OCI-LY7 (cell line): ENCODE results near the gene STXBP6. TPM values are rescaled to one million over a fixed set of nuclear protein-coding genes. Genes with fewer than 3 reads are reported as not detected.
"Not testable (repeated sequence)": the region's sequence is repeated elsewhere in the genome, so short reads cannot be mapped to it uniquely, and the experiment has no call there.

Source experiments
- BruUV-seq: library from RNA; stranded (reverse); fragments of 400-500 nt; replicated peaks from 2 replicates; lab custom pipeline; 2021; lab: Mats Ljungman, UMichigan
- CTCF ChIA-PET: fragments of 300-600 bp; sonication (Branson Sonifier 250); formaldehyde crosslinking; loops from one replicate; lab custom pipeline; 2022; ENCODE audit warnings: antibody characterized with exemption; ENCODE audit not compliant: unreplicated experiment; lab: Charles Lee
- POLR2A ChIA-PET: fragments of 300-600 bp; sonication (Branson Sonifier 250); formaldehyde crosslinking; loops from one replicate; lab custom pipeline; 2022; ENCODE audit warnings: antibody characterized with exemption; lab: Charles Lee
- DNase-seq: peaks from one replicate; pipeline ENCODE4 v3.0.0-alpha.2; 2015; ENCODE audit warnings: low spot score
- H2AFZ ChIP-seq: fragments of 200-600 bp; sonication (generic), shearing (Covaris generic); 2 replicates; pipeline ENCODE4 v1.6.1; 2014; ENCODE audit warnings: mild to moderate bottlenecking, antibody characterized with exemption, low read length, moderate library complexity
- H3K27ac ChIP-seq: fragments of 200-600 bp; sonication (generic); 2 replicates; pipeline ENCODE4 v1.5.1; 2014; ENCODE audit warnings: mixed run types, low read depth, mild to moderate bottlenecking, moderate library complexity, low read length, inconsistent platforms; ENCODE audit not compliant: poor library complexity, severe bottlenecking
- H3K36me3 ChIP-seq: fragments of 200-600 bp; sonication (generic); 2 replicates; pipeline ENCODE4 v1.6.1; 2014; ENCODE audit warnings: mild to moderate bottlenecking, antibody characterized with exemption, low read length, moderate library complexity, mixed read lengths; ENCODE audit not compliant: insufficient read depth
- H3K4me1 ChIP-seq: fragments of 200-600 bp; sonication (generic); 2 replicates; pipeline ENCODE4 v1.5.1; 2014; ENCODE audit warnings: mild to moderate bottlenecking, low read length; ENCODE audit not compliant: insufficient read depth, poor library complexity, severe bottlenecking
- H3K4me2 ChIP-seq: fragments of 200-600 bp; sonication (generic); 2 replicates; pipeline ENCODE4 v1.6.1; 2014; ENCODE audit warnings: mild to moderate bottlenecking, low read length
- H3K4me3 ChIP-seq: fragments of 200-600 bp; sonication (generic); 2 replicates; pipeline ENCODE4 v1.5.1; 2014; ENCODE audit warnings: mild to moderate bottlenecking, low read depth, low read length; ENCODE audit not compliant: poor library complexity, severe bottlenecking
- H3K79me2 ChIP-seq: fragments of 200-600 bp; sonication (generic); 2 replicates; pipeline ENCODE4 v1.6.1; 2016; ENCODE audit warnings: low read depth, mild to moderate bottlenecking, low read length, moderate library complexity, mixed read lengths; ENCODE audit not compliant: insufficient read depth
- H3K9me2 ChIP-seq: fragments of 200-600 bp; sonication (generic); 2 replicates; pipeline ENCODE4 v1.6.1; 2016; ENCODE audit warnings: mild to moderate bottlenecking, low read length, mixed read lengths; ENCODE audit not compliant: insufficient read depth
- H3K9me3 ChIP-seq: fragments of 200-600 bp; sonication (generic); 2 replicates; pipeline ENCODE4 v1.6.1; 2014; ENCODE audit warnings: mild to moderate bottlenecking, mixed run types, low read length, mixed read lengths
- H4K20me1 ChIP-seq: fragments of 200-600 bp; sonication (generic); 2 replicates; pipeline ENCODE4 v1.6.1; 2014; ENCODE audit warnings: mild to moderate bottlenecking, antibody characterized with exemption, low read length, moderate library complexity, mixed read lengths; ENCODE audit not compliant: insufficient read depth
- EZH2phosphoT487 ChIP-seq: fragments of 200-600 bp; sonication (generic); IDR thresholded peaks from 2 replicates; pipeline ENCODE4 v1.6.1; 2018; ENCODE audit warnings: low read depth, borderline replicate concordance, mild to moderate bottlenecking, mixed run types, antibody characterized with exemption, low read length, moderate library complexity, mixed read lengths
- intact Hi-C: fragments of 100-400 bp; cut with micrococcal nuclease; formaldehyde crosslinking; loops from one replicate; pipeline ENCODE4 v1.10.0; 2022; ENCODE audit not compliant: unreplicated experiment
- total RNA-seq, 2 experiments: library from RNA; depleted of rRNA in 1 of 2; stranded (reverse); fragments of >200 nt in 1 of 2; shearing (Covaris generic) in 1 of 2; gene quantifications; 2 replicates each; pipeline ENCODE4 v1.2.3, GENCODE V29; 2014 to 2022
- TF ChIP-seq, protein P1 (sequence below): fragments of 200-600 bp; sonication (generic); conservative IDR thresholded peaks from 2 replicates; pipeline ENCODE4 v1.5.1; 2014; ENCODE audit warnings: mild to moderate bottlenecking, antibody characterized with exemption, low read length, moderate library complexity, mixed read lengths

Gene STXBP6
- total RNA-seq, 2 experiments from 2014 or later, result 0.48 TPM; not detected in 1

DNA sequence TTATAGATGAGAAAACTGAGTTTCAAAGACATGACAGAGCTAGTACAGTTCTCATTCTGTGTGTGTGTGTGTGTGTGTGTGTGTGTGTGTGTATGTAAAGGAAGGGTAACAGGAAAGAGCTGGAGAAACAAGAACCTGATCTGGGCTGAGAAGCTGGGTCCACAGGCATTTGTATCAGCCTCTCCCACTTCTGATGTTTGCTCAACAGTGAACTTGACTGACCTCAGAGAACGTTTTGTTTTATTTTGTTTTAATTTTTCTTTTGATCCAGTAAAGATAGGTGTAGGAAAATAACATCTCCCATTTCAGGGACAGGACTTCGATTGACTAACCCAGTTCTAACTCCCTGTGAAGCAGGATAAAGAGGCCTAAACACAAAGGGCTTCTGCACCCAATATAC is 85.4 kb downstream of the STXBP6 start:
- intact Hi-C loops, result no loop called here
- H4K20me1 ChIP-seq, result no peaks in the 10 kb centered on the region
- no peak for TF ChIP-seq EZH2phosphoT487
- TF ChIP-seq, protein P1, sequence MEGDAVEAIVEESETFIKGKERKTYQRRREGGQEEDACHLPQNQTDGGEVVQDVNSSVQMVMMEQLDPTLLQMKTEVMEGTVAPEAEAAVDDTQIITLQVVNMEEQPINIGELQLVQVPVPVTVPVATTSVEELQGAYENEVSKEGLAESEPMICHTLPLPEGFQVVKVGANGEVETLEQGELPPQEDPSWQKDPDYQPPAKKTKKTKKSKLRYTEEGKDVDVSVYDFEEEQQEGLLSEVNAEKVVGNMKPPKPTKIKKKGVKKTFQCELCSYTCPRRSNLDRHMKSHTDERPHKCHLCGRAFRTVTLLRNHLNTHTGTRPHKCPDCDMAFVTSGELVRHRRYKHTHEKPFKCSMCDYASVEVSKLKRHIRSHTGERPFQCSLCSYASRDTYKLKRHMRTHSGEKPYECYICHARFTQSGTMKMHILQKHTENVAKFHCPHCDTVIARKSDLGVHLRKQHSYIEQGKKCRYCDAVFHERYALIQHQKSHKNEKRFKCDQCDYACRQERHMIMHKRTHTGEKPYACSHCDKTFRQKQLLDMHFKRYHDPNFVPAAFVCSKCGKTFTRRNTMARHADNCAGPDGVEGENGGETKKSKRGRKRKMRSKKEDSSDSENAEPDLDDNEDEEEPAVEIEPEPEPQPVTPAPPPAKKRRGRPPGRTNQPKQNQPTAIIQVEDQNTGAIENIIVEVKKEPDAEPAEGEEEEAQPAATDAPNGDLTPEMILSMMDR, result no peak
- ChIA-PET POLR2A (interaction anchor here (0.6 kb wide), 1 partner anchor 31 kb away, joined by 4 read pairs; no protein-coding TSS in a partner anchor), CTCF (no interaction called here)
- H3K4me2 ChIP-seq, result no peak overlapping the region
- no peaks in the 10 kb centered on the region for H3K9me2 ChIP-seq
- no peak overlapping the region for H3K27ac ChIP-seq
- BruUV-seq, result no TSS peak
- H2AFZ ChIP-seq, result no peak overlapping the region
- no peaks in the 10 kb centered on the region for H3K9me3 ChIP-seq
- no peaks in the 10 kb centered on the region for H3K36me3 ChIP-seq
- no peaks in the 10 kb centered on the region for H3K4me1 ChIP-seq
- no peak overlapping the region for H3K4me3 ChIP-seq
- no peak for DNase-seq
- no peaks in the 10 kb centered on the region for H3K79me2 ChIP-seq

DNA sequence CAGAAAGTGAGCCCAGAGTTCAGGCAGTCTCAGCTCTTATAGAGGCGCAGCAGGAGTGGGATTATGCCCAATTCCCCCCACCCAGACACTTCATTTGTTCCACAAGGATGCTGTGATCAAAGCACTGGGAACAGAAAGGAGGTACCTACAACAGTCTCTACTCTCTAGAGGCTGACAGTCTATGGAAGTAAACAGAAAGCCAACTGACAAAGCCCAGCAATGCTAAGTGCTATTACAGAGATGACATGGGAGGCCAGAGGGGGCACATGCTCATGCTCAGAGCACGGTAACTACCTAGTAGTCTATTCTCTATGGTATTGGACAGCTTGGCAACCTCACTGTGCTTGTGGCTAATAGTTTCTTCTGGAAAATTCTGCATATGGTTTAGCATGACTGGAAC is 85.9 kb downstream of the STXBP6 start:
- intact Hi-C loops, result no loop called here
- H3K9me2 ChIP-seq, result no peaks in the 10 kb centered on the region
- no peaks in the 10 kb centered on the region for H3K4me1 ChIP-seq
- no peak for TF ChIP-seq EZH2phosphoT487
- TF ChIP-seq, protein P1, result no peak
- CTCF ChIA-PET, result no interaction called here
- no peak overlapping the region for H3K27ac ChIP-seq
- no peak overlapping the region for H2AFZ ChIP-seq
- H4K20me1 ChIP-seq, result no peaks in the 10 kb centered on the region
- no peak overlapping the region for H3K4me3 ChIP-seq
- no peak overlapping the region for H3K4me2 ChIP-seq
- BruUV-seq, result no TSS peak
- no peaks in the 10 kb centered on the region for H3K79me2 ChIP-seq
- no peaks in the 10 kb centered on the region for H3K9me3 ChIP-seq
- DNase-seq, result no peak
- POLR2A ChIA-PET, result interaction anchor here (0.6 kb wide), 1 partner anchor 31 kb away, joined by 4 read pairs; no protein-coding TSS in a partner anchor
- no peaks in the 10 kb centered on the region for H3K36me3 ChIP-seq

DNA sequence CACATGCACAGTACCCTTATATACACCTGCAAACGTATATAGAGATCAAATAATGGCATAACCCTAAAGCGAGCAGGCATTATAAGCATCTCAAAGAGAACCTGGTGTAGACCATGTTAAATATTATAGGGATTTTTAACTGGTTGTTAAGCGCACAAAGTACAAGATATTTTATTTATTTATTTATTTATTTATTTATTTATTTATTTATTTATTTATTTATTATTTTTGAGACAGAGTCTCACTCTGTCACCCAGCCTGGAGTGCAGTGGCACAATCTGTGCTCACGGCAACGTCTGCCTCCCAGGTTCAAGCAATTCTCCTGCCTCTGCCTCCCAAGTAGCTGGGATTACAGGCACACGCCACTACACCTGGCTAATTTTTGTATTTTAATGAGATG is 87.8 kb downstream of the STXBP6 start:
- H3K9me3 ChIP-seq, H3K4me1 ChIP-seq, BruUV-seq, H3K79me2 ChIP-seq, CTCF ChIA-PET, H3K9me2 ChIP-seq, H3K4me3 ChIP-seq, H2AFZ ChIP-seq, POLR2A ChIA-PET, H3K4me2 ChIP-seq, DNase-seq, H3K27ac ChIP-seq, H3K36me3 ChIP-seq, intact Hi-C loops, H4K20me1 ChIP-seq: not testable (repeated sequence)
